GM18858 (cell line): ENCODE data around the gene ZNF154.

Source experiments
- ATAC-seq: cut with Tn5 transposase; IDR thresholded peaks from one replicate; pipeline ENCODE4 v1.9.1; 2021; ENCODE audit not compliant: unreplicated experiment

Gene ZNF154

GRCh38 chr19:57682226-57682766 is 26.7 kb downstream of the ZNF154 start:
- no peak for ATAC-seq

GRCh38 chr19:57675881-57676280 is 33.1 kb downstream of the ZNF154 start:
- ATAC-seq = no peak

DNA sequence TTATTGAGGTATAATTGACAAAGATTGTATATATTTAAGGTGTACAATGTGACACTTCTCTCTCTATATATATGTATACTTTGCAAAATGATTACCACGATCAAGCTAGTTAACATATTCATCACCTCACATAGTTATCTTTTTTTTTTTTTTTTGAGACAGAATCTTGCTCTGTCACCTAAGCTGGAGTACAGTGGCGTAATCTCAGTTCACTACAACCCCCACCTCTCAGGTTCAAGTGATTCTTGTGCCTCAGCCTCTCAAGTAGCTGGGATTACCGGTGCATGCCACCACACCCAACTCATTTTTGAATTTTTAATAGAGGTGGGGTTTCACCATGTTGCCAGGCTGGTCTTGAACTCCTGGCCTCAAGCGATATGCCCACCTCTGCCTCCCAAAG is 36.5 kb downstream of the ZNF154 start:
- ATAC-seq = no peak

GRCh38 chr19:57671124-57671895 is 37.7 kb downstream of the ZNF154 start:
- ATAC-seq = no peak

GRCh38 chr19:57668635-57669034 is 40.4 kb downstream of the ZNF154 start, which contains the start of gene ZSCAN4:
TSS of gene ZSCAN4 (plus strand) at chr19:57668935. CDS start at chr19:57676146, 7,211 bp downstream.
- no peak for ATAC-seq

- ATAC-seq = no peak
Measured at GRCh38 chr19:57667228-57667627, 41.8 kb downstream of the ZNF154 start.

DNA sequence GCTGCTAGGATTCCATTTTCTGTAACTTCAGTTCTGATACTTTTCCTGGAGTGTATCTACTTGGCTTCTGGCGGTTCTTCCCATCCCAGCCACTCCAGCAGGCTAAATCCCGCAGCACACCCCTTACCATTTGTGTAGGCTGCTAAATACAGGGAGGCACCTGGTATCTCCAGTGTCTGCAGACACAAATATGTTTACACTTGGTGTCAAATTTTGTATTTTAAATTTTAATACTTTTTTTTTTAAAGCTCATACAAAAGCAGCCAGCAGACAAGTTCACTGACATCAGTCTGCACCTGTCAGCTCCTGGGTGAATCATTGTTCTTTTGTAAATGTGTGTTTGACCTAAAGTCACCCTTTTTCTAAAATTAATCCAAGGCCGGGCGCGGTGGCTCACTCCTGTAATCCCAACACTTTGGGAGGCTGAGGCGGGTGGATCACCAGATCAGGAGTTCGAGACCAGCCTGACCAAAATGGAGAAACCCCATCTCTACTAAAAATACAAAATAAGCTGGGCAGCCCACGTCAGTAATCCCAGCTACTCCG is 43.7 kb downstream of the ZNF154 start:
- ATAC-seq = no peak

GRCh38 chr19:57664269-57665127 is 44.5 kb downstream of the ZNF154 start:
- ATAC-seq = no peak

DNA sequence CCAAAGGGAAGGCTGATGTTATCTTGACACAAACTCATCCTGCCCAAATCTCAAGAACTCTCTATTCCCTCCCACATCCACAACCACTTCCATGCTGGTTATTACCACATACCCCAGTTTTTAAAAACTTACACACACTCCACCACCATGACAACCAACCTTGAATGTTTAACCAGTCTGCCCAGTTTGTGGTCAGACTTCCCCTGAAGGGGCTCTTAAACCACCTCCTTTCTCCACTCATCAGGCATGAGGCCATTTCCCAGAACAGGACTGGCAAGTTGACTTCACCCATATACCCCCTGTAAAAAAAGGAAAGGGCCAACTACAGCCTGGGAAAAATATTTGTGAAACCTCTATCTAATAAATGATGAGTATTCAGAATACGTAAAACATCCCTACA is 52.7 kb downstream of the ZNF154 start:
- ATAC-seq = no peak

DNA sequence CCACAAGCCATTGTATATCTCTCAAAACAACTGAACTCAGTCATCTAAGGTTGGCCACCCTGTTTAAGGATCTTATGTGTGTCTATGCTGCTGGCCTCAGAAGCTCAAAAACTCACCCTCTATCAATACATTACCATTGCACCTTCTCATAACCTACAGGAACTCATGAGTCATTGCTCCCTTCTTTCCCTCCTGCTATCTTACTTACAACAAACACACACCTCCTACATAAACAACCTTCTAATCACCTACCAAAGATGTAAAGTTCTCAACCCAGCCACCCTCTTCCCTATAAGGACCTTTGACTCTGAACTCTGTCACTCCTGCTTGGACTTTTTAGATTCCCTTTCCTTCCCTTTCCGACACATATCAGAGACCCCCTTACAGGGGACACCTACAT is 53.6 kb downstream of the ZNF154 start:
- no peak for ATAC-seq

DNA sequence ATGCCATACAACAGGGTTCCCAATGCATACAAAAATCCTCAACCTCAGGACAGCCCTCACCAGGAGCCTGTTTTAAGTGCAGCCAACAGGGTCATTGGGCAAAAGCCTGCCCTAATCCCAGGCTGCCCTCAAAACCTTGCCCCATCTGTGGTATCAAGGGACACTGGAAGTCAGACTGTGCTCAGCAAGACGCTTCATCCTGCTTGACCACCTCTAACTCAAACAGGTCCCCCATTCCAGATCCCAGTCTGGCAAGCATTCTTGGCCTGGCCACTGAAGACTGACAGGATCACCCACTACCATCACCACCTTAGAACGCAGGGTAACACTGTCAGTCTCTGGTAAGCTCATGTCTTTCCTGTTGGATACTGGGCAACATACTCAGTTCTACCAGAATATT is 55.3 kb downstream of the ZNF154 start:
- ATAC-seq = no peak

GRCh38 chr19:57651654-57651996 is 57.4 kb downstream of the ZNF154 start:
- no peak for ATAC-seq

GRCh38 chr19:57648331-57649003 is 60.5 kb downstream of the ZNF154 start:
- ATAC-seq = no peak
